Measurements from ENCODE around the gene ZNF652. TPM values are rescaled to one million over a fixed set of nuclear protein-coding genes. Genes with fewer than 3 reads are reported as not detected.
A peak's percentile ranks its signal among the peaks of the same experiment; 100 is the strongest.

The ZNF652 gene
- total RNA-seq, 1 donor from 2014 or later, result 38.7 TPM

DNA sequence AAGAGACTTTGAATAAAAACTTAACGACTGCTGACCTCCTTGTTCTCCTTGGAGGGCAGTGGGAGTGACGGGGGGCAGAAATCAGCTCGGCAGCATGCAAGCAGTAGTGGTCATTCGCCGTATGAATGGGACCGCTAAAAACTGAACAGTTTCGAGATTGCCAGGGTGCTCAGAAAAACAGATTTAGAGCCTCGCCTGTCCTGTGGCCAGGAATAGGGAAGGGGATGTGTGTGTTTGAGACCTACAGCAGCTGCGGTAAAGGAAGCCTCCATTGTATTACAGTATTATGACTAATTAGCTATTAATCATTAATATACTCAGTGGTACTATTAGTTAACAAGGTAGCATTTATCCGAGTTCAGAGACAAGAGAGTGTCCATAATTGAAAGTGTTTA lies 670 bp upstream of the ZNF652 start:
- Mint-ChIP-seq H3K9me3 (ENCODE audit: unreplicated experiment) (no peaks in the 10 kb centered on the region), H3K4me3 (ENCODE audit: unreplicated experiment) (peak overlapping the region; percentile 78), H3K36me3 (ENCODE audit: unreplicated experiment) (no peaks in the 10 kb centered on the region), H3K27me3 (ENCODE audit: unreplicated experiment) (no peaks in the 10 kb centered on the region), H3K4me1 (ENCODE audit: unreplicated experiment) (peaks cover 29% of the 10 kb centered on the region), H3K27ac (ENCODE audit: unreplicated experiment) (peak overlapping the region; percentile 83)
- DNase-seq (ENCODE audit: extremely low spot score, unreplicated experiment), result no peak
- TF ChIP-seq, protein P1, sequence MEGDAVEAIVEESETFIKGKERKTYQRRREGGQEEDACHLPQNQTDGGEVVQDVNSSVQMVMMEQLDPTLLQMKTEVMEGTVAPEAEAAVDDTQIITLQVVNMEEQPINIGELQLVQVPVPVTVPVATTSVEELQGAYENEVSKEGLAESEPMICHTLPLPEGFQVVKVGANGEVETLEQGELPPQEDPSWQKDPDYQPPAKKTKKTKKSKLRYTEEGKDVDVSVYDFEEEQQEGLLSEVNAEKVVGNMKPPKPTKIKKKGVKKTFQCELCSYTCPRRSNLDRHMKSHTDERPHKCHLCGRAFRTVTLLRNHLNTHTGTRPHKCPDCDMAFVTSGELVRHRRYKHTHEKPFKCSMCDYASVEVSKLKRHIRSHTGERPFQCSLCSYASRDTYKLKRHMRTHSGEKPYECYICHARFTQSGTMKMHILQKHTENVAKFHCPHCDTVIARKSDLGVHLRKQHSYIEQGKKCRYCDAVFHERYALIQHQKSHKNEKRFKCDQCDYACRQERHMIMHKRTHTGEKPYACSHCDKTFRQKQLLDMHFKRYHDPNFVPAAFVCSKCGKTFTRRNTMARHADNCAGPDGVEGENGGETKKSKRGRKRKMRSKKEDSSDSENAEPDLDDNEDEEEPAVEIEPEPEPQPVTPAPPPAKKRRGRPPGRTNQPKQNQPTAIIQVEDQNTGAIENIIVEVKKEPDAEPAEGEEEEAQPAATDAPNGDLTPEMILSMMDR (IDR thresholded peaks at IDR 0.05), result no peak

DNA sequence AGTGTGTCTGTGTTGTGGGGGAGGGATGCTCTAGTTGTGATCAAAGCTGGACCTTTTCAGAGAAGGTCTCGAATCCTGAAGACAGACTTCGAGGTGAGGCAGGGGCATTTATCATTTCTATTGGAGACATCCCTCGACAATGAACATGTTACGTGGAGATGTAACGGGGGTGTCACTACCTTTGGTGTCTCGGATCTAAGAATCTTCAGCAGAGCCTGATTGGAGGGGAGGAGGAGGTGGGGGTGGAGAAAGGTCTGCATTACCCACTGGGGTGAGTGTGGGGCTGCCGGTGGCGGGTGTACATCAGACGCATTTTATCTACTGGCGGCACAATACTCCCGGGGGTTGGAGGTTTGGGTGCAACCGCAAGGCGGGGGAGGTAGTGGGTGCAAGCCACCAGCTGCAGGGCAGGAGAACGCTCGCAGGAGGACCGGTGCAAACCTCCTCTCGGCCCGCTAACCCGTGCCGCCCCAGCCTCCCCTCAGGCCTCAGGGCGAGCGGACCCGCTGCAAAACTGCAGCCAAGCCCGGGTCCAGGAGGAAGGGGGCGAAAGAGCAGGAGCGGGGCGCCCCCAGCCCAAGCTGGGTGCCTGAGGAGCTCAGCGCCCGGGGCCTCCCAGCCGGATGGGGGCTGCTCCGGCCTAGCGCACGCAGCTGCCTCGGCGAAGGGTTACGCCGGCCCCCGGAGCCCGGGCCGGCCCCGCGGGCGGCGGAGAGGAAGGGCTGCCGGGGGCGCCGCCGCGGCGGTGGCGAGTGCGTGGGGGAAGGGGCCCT lies 735 bp downstream of the ZNF652 start:
- Mint-ChIP-seq H3K9me3 (ENCODE audit: unreplicated experiment) (no peaks in the 10 kb centered on the region), H3K4me1 (ENCODE audit: unreplicated experiment) (peaks cover 29% of the 10 kb centered on the region), H3K27ac (ENCODE audit: unreplicated experiment) (peak overlapping the region; percentile 82), H3K4me3 (ENCODE audit: unreplicated experiment) (peak overlapping the region; percentile 86), H3K36me3 (ENCODE audit: unreplicated experiment) (no peaks in the 10 kb centered on the region), H3K27me3 (ENCODE audit: unreplicated experiment) (no peaks in the 10 kb centered on the region)
- TF ChIP-seq, protein P1 (IDR thresholded peaks at IDR 0.05), result no peak
- DNase-seq (ENCODE audit: extremely low spot score, unreplicated experiment), result no peak

DNA sequence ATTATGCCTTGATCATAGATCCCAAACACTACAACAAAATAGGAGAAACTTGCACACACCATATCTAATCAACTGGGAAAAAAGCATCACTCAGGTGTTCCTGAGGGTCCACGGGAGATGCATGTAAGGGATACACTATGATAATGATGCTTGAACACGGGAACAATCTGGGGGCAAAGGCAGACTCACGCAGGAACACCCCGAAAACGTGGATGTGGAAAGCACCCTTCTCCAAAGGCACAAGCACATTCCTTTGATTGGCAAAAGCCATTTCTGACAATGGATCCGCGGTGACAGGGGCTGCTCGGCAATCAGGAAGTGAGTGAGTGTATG lies 1.3 kb downstream of the ZNF652 start:
- H3K27ac Mint-ChIP-seq (ENCODE audit: unreplicated experiment), result peak overlapping the region; percentile 82
- no peaks in the 10 kb centered on the region for H3K27me3 Mint-ChIP-seq (ENCODE audit: unreplicated experiment)
- H3K4me3 Mint-ChIP-seq (ENCODE audit: unreplicated experiment), result peak overlapping the region; percentile 86
- H3K36me3 Mint-ChIP-seq (ENCODE audit: unreplicated experiment), result no peaks in the 10 kb centered on the region
- TF ChIP-seq, protein P1 (IDR thresholded peaks at IDR 0.05), result no peak
- DNase-seq (ENCODE audit: extremely low spot score, unreplicated experiment), result no peak
- no peaks in the 10 kb centered on the region for H3K9me3 Mint-ChIP-seq (ENCODE audit: unreplicated experiment)
- peaks cover 29% of the 10 kb centered on the region for H3K4me1 Mint-ChIP-seq (ENCODE audit: unreplicated experiment)

DNA sequence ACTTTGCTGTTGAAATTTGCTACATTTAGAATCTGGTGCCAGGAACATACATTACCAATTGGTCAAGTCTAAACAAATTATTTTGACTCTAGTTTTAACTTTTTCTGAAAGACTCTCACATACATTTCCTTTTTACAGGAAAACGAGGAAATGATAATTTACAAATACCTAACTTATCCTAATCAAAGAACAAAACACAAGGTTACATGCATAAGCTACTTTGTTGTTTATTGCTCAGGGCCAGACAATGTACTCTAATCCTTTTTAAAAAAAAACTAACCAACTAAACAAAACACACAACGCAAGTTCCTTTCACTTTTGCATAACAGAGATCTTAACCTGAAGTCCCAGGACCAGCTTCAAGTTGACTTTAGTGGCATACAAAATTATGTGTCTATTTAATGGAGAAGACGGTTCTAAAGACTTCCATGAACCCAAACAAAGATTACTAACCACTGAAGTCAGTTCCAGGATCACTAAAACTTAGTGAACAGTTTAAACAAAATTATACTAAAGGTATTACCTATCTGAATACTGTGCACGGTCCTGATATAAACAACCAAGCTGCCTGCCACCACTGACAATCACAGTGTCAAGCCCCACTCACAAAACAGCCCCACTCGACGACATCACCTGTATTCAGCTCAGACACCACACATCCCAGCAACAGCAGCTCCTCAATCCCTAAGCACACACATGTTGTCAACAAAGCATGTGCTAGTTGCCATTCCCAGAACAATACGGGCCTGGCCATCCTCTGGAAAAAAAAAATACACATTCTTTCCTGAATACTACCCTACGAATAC lies 1.9 kb downstream of the ZNF652 start:
- peak overlapping the region; percentile 82 for H3K27ac Mint-ChIP-seq (ENCODE audit: unreplicated experiment)

More for the DNA sequence above, 1.9 kb downstream of the ZNF652 start:
- Mint-ChIP-seq H3K36me3 (ENCODE audit: unreplicated experiment) (no peaks in the 10 kb centered on the region), H3K4me1 (ENCODE audit: unreplicated experiment) (peaks cover 29% of the 10 kb centered on the region), H3K27me3 (ENCODE audit: unreplicated experiment) (no peaks in the 10 kb centered on the region), H3K9me3 (ENCODE audit: unreplicated experiment) (no peaks in the 10 kb centered on the region), H3K4me3 (ENCODE audit: unreplicated experiment) (peak overlapping the region; percentile 86)
- TF ChIP-seq, protein P1 (IDR thresholded peaks at IDR 0.05), result no peak
- no peak for DNase-seq (ENCODE audit: extremely low spot score, unreplicated experiment)

Data from osteocyte (in vitro differentiated cells).